SW 1271 (cell line): Measurements from ENCODE around the gene RAD21L1.
"Not testable (repeated sequence)": the region's sequence is repeated elsewhere in the genome, so short reads cannot be mapped to it uniquely, and the experiment has no call there.

Source experiments
- DNase-seq, 2 experiments: peaks; one replicate each; lab custom pipeline; 2025; lab: John Stamatoyannopoulos, UW

Gene RAD21L1

DNA sequence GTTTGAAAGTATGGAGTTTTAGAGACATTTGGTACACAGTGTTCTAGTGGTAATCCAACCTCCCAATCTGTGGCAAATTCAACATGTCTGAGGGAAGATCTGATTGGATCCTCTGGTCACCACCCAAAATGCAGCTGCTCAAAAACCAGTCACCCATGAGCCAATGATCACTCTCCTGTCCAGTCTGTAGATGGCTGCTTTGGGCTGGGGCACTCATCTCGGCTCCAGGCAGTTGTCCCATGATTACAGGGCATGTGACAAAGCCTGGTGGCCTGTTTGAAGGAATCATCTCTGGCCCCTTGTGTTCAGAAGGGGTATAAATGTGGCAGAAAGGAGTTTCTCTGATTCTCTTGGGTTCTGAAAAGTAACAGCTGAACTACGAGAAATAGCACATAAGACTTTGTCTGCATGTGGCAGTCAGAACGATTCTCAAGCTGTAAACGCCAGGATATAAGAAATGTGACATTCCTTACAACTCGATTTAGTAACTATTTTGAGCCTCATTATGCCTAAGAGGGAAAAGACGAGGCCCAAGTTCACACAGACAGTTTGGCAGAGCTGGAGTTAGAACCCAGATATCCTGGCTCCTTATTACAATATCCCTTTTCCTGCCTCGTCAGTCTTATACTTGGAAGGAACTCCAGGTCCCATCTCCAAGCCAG lies 26.5 kb upstream of the RAD21L1 start:
- no peak for DNase-seq

DNA sequence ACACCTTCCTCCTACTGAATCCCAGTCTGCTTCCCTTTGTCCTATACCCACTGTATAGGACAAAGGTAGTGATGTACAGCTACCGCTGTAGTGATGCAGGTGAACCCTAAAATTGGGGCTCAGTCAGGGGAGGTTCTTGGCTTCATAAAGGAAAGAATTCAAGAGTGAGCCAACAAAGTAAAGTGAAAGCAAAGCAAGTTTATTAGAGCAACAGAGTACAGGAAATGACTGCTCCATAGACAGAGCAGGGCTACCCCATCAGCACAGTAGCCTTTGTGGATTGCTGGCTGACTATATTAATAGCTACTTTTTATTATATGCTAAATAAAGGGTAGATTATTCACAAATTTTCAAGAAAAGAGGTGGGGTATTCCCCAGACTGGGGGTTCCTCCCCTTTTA lies 25.9 kb upstream of the RAD21L1 start:
- DNase-seq, result no peak

DNA sequence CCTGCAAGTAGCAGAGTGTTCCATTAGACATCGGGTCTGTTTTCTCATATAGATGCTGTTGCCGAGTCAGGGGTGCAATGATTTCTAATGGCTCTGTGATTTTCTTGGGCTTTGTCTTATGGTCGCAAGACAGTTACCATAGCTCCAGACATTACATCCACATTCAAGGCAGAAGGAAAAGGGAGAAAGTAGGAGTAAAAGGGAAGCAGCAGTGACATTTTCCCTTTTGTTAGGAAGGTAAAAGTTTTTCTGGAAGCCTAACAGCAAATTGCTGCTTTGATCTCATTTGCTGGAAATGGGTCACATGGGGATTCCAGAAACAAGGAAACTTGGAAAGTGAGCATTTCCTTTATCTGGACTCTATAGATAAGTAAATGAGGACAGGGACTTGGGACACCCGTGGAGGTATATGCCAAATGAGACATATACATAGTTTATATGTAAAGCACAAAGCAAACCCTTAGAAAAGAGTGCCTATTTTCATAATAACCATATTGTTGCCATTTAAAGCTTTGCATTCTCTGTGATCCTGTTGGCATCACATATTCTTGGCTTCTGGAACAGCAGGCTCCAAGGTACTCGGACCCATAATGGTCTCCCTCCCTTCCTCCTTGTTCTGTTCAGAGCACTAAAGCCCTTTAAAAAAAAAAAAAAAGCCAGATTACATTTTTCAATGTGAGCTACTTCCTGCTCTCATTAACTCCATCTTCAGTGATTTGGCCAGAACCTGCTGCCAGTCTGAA lies 22.9 kb upstream of the RAD21L1 start, which contains the start of gene C20orf202:
C20orf202 (plus strand) TSS at position 693 of the 743 bp plus-strand sequence. CDS start 132 bp downstream, outside the sequence.
- DNase-seq, result no peak

DNA sequence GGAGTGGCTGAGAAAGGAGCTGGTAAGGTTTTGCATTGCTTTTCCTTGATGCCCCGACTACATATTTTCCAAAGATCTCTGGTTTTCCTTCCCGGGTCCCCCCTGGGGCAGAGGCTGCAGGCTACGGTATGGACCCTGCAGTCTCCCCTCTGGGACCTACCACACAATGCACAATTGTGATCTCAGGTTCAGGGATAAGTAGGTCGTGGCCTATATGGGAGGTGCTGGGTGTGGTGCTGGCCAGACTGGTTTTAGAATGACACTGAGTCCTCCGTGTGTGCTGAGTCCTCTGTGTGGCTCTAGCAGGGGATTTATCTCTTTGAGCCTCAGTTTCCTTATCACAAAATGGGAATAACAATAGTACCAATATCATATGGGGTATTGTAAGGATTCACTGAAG lies 22.2 kb upstream of the RAD21L1 start:
- DNase-seq, result no peak

DNA sequence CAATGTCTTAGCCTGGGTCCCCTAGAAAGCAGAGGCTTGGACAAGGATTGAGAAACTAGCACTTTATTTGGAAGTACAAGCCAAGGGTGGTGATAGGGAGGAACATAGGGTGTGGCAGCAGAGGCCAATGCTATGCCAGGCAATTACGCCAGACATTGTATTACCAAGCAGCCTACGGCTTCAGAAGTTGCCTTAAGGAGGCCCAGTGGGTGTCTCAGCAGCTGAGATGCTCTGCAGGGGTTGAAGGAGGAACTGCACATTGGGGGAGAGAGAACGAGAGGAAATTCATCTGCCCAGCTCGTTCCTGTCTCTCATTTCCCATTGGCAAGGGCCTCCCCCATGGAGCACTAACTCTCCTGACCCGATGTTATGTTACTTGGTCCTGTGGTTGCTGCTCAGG lies 21.7 kb upstream of the RAD21L1 start:
- no peak for DNase-seq

DNA sequence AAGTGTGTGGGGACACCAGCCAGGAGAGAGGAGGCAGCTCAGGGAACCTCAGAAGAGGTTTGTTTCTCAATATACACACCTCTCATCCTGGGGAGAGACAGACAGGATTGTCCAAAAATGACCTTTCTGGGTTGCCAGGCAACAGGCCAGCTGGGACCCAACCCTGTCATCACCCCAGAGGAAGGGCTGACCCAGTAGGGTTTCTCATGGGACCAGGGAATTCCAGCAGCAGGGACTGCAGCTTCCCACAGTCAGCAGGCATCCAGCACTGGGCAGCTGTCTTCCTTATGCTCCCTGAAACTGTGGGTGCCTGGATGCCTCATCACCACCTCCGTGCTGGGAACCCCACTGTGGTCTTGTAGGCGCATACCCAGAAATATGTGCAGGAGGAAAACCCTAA lies 21.3 kb upstream of the RAD21L1 start:
- DNase-seq, result no peak

DNA sequence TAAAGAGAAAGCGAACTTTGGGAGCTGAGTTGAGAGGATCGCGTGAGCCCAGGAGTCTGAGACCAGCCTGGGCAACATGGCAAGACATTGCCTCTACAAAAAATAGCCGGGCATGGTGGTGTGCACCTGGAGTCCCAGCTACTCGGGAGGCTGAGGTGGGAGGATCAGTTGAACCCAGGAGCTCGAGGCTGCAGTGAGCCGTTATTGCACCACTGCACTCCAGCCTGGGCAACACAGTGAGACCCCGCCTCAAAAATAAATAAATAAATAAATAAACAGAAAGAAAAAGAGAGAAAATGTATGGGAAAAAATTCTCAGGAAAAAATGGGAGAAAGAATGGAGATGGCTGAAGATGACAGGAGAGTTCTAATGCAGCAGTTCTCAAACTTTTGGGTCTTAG lies 20.0 kb upstream of the RAD21L1 start:
- DNase-seq, result no peak

DNA sequence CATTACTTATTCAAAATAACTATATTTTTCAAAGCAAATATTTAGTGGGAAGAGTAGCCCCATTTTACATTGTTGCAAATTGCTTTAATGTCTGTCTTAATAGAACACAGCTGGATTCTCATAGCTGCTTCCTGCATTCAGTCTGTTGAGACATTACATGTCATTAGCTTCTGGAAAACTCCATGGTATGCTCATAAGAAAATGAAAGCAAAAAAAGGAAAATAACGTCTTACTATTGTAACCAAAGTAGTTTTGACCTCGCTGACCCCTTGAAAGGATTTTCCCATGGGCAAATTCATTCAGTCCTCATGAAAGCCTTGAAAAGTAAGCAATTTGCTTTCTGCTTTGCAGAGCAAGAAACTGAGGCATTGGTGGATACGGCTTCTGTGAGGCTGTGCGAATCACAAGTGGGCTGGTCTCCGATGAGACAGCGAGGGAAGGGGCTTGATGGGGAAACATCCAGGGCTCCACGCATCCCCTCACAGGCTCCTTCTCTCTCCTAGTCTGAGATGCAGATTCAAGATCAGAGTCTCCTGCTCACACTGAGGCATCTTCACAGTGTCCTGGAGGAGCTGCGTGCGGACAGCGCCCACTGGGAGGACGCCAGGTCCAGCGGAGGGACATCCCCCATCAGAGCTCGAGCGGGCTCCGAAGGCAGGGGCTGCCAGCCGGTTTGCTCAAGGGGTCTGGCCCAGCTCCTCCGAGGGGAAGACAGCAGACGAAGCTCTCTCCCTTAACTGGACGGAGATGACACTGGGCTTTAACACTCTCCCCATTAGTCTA lies 19.3 kb upstream of the RAD21L1 start:
- DNase-seq, result no peak

DNA sequence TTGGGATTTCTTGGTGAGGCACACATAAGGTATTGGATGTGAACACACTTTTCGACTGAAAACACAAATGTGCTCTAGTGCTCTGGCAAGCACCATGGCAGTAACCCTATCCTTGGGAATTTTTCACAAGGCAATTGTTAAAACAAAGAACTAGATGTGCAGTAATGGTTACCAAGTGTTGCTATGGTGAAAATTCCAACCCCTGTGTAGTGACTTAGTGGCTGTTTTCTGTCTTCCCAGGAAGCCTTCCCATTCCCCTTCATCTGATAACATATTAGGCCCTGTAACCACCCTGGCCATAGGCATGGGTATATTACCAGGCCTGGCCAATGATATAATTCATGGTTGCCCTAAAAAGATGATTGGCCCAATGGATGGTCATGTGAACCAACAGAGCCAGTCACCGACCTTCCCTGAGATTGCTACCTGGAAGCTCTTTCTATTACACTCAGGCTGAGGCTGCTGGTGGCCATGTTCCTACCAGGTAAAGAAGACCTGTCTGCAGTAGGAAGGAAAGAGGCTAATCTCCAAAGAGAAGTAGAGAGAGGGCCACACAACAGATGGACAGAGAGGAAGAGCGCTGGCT lies 18.5 kb upstream of the RAD21L1 start:
- DNase-seq, result no peak

DNA sequence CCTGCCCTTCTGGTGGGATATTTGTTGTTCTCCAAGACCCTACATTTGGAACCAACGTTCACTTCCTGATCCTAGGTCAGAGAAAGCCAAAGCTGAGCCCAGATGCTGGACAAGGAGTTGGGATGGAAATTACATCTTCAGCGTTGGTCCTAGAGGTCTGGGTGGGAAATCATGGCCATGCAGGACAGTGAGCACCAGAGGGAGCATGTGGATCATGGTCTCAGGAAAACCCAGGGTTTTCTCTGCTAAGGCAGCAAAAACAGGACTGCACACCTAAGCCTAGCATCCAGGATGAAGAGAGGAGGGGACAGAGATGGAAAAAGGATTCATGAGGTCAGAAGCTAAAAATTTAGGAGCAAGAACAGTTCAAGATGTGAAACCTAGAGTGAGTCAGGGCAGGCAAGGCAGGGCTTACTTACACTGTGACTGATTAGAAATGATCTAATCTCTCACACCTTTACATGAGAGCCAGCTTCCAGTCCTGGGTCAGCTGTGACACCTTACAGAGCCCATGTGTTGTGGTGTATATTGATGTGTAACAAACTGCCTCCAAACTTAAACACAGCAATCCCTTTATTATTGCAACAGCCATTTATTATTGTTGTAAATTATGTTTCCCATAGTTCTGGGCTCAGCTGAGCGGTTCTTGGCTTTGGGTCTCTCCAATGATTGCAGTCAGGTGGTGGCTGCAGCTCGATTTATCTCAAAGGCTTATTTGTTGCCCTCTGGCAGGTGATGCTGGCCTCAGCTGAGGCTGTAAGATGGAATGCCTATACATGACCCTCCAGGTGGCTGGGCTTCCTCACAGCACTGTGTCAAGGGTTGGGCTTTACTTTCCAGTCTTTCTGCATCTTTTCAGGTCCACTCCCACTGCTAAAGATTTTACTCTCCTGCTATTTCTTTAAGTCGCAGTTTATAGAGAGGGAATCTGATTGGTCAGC lies 16.1 kb upstream of the RAD21L1 start:
- peak in 1 of 2 experiments; percentile 27 for DNase-seq

DNA sequence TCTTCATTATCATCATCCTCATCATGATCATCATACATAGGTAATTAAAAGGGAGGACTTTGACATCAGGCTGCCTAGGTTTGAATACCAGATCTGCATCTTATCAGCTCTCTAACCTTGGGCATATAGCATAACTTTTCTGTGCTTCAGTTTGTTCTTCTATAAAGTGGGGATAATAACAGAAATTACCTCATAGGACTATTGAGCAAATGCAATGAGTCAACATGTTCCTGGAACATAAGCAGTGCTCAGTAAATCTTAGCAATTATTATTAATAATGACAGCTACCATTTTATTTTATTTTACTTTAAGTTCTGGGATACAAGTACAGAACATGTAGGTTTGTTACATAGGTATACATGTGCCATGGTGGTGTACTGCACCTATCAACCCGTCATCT lies 15.3 kb upstream of the RAD21L1 start:
- DNase-seq, result no peak

DNA sequence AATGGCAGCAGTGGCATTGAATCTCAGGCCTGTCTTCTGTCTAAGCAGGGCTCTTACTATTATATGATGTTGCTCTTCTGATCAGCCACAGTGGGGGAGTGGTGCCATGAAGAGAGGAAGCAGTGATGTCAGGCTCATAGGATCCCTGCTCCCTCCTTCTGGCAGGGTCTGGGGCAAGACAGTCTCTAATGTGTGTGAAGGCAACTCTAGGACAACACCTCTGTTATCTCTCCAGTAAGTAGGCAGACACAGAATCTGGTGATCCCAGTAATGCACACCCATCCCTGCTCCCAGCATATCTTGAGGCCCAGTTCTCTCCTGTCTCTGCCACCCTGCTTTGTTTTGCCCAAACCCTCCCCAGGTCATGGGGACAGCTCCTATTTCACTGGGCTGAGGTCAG lies 13.8 kb upstream of the RAD21L1 start:
- DNase-seq, result no peak

DNA sequence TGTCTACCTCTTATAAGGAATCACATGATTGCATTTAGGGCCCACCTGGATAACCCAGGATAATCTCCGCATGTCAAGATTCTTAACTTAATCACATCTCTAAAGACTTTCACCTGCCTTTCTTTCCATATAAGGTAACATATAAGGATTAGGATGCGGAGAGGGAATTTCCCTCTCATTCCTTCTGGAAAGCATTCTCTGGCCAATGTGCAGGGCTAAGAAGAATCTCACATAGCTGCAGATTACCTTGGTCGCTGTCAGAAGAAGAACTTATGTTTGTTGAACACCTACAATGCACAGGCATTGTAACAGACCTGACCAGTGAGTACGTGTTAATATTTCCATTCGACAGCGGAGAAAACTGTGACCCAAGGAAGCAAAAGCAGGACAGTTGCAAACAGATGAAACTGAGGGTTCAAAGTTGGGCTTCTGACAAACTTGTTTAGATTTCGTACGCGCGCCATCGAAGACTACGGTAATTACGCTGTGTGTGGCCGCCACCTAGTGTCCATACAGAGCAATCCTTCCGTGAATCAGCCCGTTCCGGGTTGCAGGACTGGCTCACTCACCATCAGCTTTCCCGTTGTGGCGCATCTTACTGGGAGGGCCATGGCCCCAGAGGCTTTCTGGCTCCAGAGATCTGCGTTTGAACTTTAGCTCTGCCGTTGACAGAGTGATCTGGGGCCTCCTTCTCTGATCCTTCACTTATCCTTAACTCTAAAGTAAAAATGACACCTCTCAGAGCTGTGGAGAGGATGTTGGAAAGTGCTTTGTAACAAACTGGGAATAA lies 13.0 kb upstream of the RAD21L1 start:
- peak; percentile 41 to 79 for DNase-seq

DNA sequence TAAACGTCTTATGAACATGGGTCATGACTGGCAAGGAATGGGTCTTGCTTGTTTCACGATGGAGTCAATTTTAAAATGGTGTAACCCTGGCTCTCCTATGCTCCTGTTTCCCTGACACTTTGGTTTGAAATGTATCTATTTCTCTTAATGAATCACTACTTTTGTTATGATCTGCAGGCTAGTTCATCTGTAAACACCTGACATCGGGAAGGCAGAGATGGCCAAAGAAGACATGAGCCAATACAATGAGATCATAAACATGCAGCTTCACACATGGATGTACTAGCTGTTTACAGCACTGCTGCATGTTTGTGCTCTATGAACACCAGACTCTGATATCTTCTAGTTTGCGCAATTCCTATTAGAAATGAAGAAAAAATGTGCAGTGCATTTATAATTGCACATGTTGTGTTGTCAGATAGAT lies 11.0 kb upstream of the RAD21L1 start:
- no peak for DNase-seq

DNA sequence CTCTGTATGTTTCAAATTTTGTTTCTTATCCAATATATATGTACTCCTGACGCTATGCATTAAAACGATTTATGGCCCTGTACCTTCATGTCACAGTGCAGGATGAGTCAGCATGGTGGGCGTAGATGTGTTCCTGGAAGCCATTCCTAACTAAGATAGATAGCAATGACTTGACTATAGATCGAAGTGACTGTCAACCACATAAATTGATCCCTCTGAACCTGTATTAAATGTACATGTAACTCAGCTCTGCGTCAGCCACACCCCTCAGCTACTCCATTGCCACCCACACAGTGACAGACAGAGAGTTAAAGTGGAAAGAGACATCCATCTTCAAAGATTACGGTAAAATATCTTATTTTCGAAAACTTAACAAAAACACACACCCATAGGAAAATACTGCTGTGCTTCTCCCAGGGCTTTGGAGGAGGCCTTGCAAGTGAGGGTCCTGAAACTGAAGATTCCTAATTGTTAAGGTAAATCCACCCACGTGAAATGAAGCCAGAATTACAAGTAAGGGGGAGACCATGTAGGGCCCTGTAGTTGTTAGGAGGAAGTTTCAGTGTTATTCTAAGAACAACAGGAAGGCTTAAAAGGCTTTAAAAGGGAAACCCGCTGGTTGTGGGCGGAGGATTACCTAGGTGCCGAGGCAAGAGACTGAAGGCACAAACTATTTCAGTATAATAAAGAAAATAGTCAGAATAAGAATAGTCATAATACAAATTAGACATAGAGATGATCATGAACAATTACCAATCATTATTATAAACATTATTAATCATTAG lies 10.3 kb upstream of the RAD21L1 start:
- no peak for DNase-seq

DNA sequence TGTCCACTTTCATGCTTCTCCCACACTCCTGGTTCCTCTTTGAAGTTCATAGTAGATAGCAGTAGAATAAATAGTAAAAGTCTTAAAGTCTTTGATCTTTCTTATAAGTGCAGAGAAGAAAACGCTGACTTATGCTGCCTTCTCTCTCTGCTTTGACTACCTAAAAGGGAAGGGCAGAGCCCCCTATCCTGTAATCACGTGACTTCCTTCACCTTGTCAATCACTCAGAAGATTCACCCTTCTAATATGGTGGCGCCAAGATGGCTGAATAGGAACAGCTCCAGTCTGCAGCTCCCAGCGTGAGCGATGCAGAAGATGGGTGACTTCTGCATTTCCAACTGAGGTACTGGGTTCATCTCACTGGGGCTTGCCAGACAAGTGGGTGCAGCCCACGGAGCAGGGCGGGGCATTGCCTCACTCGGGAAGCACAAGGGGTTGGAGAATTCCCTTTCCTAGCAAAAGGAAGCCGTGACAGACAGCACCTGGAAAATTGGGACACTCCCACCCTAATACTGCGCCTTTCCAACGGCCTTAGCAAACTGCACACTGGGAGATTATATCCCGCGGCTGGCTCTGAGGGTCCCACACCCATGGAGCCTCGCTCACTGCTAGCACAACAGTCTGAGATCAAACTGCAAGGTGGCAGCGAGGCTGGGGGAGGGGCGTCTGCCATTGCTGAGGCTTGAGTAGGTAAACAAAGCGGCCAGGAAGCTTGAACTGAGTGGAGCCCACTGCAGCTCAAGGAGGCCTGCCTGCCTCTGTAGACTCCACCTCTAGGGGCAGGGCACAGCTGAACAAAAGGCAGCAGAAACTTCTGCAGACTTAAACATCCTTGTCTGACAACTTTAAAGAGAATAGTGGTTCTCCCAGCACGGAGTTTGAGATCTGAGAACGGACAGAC lies 9.1 kb upstream of the RAD21L1 start:
- not testable (repeated sequence) for DNase-seq

DNA sequence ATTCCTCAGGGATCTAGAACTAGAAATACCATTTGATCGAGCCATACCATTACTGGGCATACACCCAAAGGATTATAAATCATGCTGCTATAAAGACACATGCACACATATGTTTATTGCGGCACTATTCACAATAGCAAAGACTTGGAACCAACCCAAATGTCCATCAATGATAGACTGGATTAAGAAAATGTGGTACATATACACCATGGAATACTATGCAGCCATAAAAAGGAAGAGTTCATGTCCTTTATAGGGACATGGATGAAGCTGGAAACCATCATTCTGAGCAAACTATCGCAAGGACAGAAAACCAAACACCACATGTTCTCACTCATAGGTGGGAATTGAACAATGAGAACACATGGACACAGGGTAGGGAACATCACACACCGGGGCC lies 3.1 kb upstream of the RAD21L1 start:
- not testable (repeated sequence) for DNase-seq

DNA sequence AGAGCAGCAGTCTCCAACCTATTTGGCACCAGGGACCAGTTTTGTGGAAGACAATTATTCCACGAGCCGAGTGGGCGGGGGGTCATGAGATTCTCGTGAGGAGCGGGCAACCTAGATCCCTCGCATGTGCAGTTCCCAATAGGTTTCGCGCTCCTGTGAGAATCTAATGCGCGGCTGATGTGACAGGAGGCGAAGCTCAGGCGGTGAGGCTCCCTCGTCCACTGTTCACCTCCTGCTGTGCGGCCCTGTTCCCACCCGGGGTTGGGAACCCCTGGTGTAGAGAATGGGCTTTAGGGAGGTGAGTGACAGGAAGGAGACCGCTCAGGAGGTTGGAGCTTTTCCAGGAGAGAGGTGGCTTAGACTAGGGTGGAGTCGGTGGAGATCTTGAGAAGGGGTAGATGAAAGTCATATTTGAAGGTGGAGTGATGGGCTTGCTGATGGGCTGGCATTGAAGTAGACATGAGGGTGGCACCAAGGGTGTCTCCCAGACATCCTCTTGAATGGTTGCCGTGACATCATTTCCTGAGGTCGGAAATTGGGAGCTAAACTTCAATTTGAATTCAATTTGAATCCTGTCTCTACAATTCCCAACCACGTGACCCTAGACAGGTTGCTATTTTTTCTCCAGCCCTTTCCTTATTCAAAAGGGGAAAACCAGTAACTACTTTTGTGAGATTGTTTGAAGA lies 1.5 kb upstream of the RAD21L1 start:
- DNase-seq, result no peak
